ENCODE results near the gene KIAA1958. TPM values are rescaled to one million over a fixed set of nuclear protein-coding genes. Genes with fewer than 3 reads are reported as not detected.

KIAA1958 gene
- total RNA-seq, 4 donors from 2014 or later, result 4.6 to 22.0 (median 9.2) TPM

DNA sequence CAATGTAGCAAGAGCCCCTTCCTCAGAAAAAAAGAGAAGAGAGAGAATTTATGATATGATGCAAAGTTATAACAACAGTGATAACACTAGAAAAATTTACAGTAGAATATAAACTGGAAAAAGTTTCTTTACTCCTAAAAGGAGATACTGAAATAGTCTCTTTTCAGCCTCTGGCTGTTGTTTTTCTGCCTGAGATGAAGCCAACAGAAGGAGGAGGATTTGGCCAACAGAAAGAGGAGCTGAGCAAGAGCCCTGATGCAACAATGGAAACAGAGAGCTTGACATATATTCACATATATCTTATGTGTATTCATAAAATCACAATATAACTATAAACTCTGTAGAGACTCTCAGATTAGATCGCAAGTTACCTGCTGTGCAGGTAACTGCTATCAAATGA is 122.2 kb downstream of the KIAA1958 start:
- no peak overlapping the region for H3K4me3 ChIP-seq
- no peaks in the 10 kb centered on the region for H3K9me3 ChIP-seq
- no peak for TF ChIP-seq POLR2A (IDR thresholded peaks at IDR 0.05)
- TF ChIP-seq, protein P1, sequence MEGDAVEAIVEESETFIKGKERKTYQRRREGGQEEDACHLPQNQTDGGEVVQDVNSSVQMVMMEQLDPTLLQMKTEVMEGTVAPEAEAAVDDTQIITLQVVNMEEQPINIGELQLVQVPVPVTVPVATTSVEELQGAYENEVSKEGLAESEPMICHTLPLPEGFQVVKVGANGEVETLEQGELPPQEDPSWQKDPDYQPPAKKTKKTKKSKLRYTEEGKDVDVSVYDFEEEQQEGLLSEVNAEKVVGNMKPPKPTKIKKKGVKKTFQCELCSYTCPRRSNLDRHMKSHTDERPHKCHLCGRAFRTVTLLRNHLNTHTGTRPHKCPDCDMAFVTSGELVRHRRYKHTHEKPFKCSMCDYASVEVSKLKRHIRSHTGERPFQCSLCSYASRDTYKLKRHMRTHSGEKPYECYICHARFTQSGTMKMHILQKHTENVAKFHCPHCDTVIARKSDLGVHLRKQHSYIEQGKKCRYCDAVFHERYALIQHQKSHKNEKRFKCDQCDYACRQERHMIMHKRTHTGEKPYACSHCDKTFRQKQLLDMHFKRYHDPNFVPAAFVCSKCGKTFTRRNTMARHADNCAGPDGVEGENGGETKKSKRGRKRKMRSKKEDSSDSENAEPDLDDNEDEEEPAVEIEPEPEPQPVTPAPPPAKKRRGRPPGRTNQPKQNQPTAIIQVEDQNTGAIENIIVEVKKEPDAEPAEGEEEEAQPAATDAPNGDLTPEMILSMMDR (IDR thresholded peaks at IDR 0.05), result no peak
- intact Hi-C loops (cut with DNase I; ENCODE audit: low total_unique reads), result no loop called here
- H3K4me1 ChIP-seq, result no peaks in the 10 kb centered on the region
- no peak overlapping the region for H3K27ac ChIP-seq
- H3K27me3 ChIP-seq, result no peaks in the 10 kb centered on the region
- no peaks in the 10 kb centered on the region for H3K36me3 ChIP-seq
- no peak for DNase-seq

DNA sequence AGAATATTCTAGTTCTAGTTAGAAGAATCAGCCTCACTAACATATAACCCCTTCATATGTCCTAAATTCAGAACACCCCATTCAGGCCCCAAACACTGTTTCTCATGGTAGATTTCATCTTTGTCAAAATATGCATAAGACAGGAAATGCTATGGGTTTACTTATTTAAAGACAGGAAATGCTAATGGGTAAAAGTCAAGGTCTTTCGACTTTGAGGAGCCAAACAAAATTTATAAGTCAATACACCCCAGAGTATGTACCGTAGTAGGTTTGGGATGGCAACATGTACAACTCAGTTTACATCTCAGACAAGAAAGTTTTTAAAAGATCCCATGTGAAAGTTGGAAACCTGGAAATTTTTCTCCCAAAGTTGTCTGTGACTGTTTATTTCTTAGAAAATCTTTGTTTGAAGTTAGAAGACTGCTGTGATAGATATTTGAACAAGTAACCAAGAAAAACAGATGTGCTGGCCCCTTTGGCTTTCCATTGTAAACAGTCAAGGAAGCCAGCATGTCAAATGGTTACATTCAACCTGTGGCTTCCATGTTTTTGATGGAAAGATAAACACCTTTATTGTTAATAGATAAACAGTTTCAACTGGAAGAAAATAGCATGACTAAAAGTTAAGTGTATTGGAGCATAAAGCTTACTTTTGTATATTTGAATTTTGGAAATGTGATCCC is 129.1 kb downstream of the KIAA1958 start:
- intact Hi-C loops (cut with DNase I; ENCODE audit: low total_unique reads), result no loop called here
- H3K36me3 ChIP-seq, result no peaks in the 10 kb centered on the region
- H3K9me3 ChIP-seq, result no peaks in the 10 kb centered on the region
- no peak overlapping the region for H3K27ac ChIP-seq
- no peak for DNase-seq
- no peak overlapping the region for H3K4me3 ChIP-seq
- TF ChIP-seq, protein P1 (IDR thresholded peaks at IDR 0.05), result no peak
- TF ChIP-seq POLR2A (IDR thresholded peaks at IDR 0.05), result no peak
- H3K27me3 ChIP-seq, result no peaks in the 10 kb centered on the region
- no peaks in the 10 kb centered on the region for H3K4me1 ChIP-seq

DNA sequence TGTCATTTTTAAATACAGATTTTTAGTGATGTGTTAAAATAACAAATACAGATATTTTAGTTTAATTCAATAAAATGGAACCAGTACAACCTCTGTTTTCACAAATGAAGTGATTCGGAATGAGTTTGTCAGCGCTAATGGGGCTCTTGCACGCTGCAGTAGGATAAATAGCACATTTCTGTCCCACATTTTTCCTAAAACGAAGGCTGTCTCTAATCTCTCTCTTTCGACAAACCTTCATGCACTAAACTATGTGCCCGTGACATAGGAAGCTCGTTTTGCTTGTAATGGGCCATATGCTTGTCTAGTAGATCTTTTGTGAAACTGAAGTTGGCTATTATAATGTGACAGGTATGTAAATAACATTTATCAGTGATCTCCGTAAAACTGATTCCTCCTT is 130.7 kb downstream of the KIAA1958 start:
- H3K27ac ChIP-seq, result no peak overlapping the region
- H3K27me3 ChIP-seq, result no peaks in the 10 kb centered on the region
- H3K4me1 ChIP-seq, result no peaks in the 10 kb centered on the region
- TF ChIP-seq, protein P1 (IDR thresholded peaks at IDR 0.05), result no peak
- no peak for TF ChIP-seq POLR2A (IDR thresholded peaks at IDR 0.05)
- H3K36me3 ChIP-seq, result no peaks in the 10 kb centered on the region
- no peak for DNase-seq
- intact Hi-C loops (cut with DNase I; ENCODE audit: low total_unique reads), result no loop called here
- H3K9me3 ChIP-seq, result no peaks in the 10 kb centered on the region
- H3K4me3 ChIP-seq, result no peak overlapping the region

DNA sequence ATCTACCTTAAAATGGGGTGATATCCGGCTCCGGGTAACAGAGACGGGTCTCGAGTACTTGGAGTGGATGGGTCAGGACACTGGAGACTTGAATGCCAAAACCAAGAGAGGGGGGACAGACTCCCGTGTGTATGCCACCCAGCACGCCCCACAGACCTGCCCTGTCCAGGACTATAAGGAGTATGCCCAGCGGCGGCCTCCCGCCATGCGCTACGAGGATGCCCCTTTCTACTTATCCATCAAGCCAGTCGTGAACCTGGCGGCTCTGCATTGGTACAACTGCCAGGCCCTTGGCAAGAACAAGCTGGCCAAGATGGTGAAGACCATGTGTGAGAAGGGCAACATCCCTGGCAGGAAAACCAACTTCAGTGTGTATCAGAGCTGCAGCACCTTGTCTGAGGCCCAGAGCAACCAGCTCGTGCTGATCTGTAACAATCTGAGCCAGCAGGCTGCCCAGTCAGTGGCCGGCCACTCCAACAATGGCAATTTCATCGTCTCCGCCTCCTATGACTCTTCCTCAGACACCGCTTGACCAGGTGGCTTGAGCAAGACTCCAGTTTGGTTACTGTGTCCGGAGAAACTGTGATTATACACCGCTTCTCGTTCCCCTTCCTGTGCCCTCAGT is 131.9 kb downstream of the KIAA1958 start:
- Histone ChIP-seq H3K9me3 (no peaks in the 10 kb centered on the region), H3K36me3 (no peaks in the 10 kb centered on the region), H3K4me1 (no peaks in the 10 kb centered on the region), H3K4me3 (no peak overlapping the region), H3K27ac (no peak overlapping the region), H3K27me3 (no peaks in the 10 kb centered on the region)
- intact Hi-C loops (cut with DNase I; ENCODE audit: low total_unique reads), result no loop called here
- TF ChIP-seq, protein P1 (IDR thresholded peaks at IDR 0.05), result no peak
- TF ChIP-seq POLR2A (IDR thresholded peaks at IDR 0.05), result no peak
- no peak for DNase-seq

DNA sequence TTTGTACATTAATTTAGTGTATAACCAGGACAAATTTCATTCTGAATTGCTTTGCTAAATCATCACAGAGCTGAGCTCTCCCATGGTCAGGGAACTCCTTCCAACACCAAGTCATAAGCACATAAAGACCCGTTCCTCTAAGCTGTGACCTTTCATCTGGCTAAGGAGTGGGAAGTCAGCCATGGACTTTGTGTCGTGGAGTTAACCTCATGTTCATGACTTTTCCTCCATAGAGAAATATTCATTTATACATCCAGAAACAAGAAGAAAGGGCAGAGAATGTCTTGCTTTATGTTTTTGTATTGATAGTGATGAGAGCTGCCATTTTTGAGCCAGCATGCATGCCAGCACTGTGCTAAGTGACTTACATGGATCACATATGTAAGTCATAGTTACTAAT is 133.8 kb downstream of the KIAA1958 start:
- TF ChIP-seq, protein P1 (IDR thresholded peaks at IDR 0.05), result no peak
- no peak for TF ChIP-seq POLR2A (IDR thresholded peaks at IDR 0.05)
- Histone ChIP-seq H3K27me3 (no peaks in the 10 kb centered on the region), H3K4me3 (no peak overlapping the region), H3K9me3 (no peaks in the 10 kb centered on the region), H3K36me3 (no peaks in the 10 kb centered on the region), H3K27ac (no peak overlapping the region), H3K4me1 (no peaks in the 10 kb centered on the region)
- intact Hi-C loops (cut with DNase I; ENCODE audit: low total_unique reads), result no loop called here
- no peak for DNase-seq
